H1 (cell line): ENCODE results near the gene DAB2IP. TPM values are rescaled to one million over a fixed set of nuclear protein-coding genes. Genes with fewer than 3 reads are reported as not detected.

Experiments used
- CTCF ChIA-PET: fragments of 300-600 bp; sonication (Branson Sonifier 250); formaldehyde crosslinking; loops from one replicate; lab custom pipeline; 2021; ENCODE audit not compliant: partially characterized antibody; lab: Charles Lee
- POLR2A ChIA-PET: fragments of 300-600 bp; sonication (Branson Sonifier 250); formaldehyde crosslinking; loops from one replicate; lab custom pipeline; 2021; ENCODE audit warnings: inconsistent platforms; ENCODE audit not compliant: partially characterized antibody; lab: Charles Lee
- DNase-seq, 2 experiments: peaks; one replicate each; pipeline versions ENCODE4 v3.0.0 to v3.0.0-alpha.2; 2010 to 2022; ENCODE audit warnings: low spot score in 2 of 2, low read depth in 1 of 2, mixed read lengths in 1 of 2
- FAIRE-seq: peaks from 2 replicates; lab custom pipeline; 2011; peaks lifted over from hg19 to GRCh38; lab: Jason Lieb, UNC
- H2AFZ ChIP-seq: 2 replicates; pipeline ENCODE4 v1.8.1; 2012; ENCODE audit warnings: low read length, inconsistent platforms
- H2AK5ac ChIP-seq: 2 replicates; pipeline ENCODE4 v1.6.1; 2013; ENCODE audit warnings: low read depth, low read length
- H2BK120ac ChIP-seq: replicated peaks from 2 replicates; pipeline ENCODE3; 2013; ENCODE audit warnings: low read depth, low read length, inconsistent platforms
- H2BK12ac ChIP-seq: 2 replicates; pipeline ENCODE4 v1.6.1; 2013; ENCODE audit warnings: low read depth, low read length
- H2BK15ac ChIP-seq: 2 replicates; pipeline ENCODE4 v1.6.1; 2013; ENCODE audit warnings: low read length
- H2BK20ac ChIP-seq: 2 replicates; pipeline ENCODE4 v1.6.1; 2013; ENCODE audit warnings: low read length
- H2BK5ac ChIP-seq: 2 replicates; pipeline ENCODE4 v1.6.1; 2013; ENCODE audit warnings: low read depth, low read length
- H3K14ac ChIP-seq: 2 replicates; pipeline ENCODE4 v1.6.1; 2013; ENCODE audit warnings: inconsistent platforms; ENCODE audit not compliant: insufficient read length
- H3K18ac ChIP-seq: 2 replicates; pipeline ENCODE4 v1.6.1; 2013; ENCODE audit warnings: low read length; ENCODE audit errors: extremely low read depth
- H3K23ac ChIP-seq: 2 replicates; pipeline ENCODE4 v1.6.1; 2013; ENCODE audit warnings: inconsistent platforms; ENCODE audit not compliant: insufficient read length
- H3K23me2 ChIP-seq: 2 replicates; pipeline ENCODE4 v1.6.1; 2013; ENCODE audit warnings: low read depth, low read length
- H3K27ac ChIP-seq: 2 replicates; pipeline ENCODE4 v1.6.1; 2011; ENCODE audit warnings: low read depth, low read length, inconsistent platforms
- H3K27me3 ChIP-seq, 4 experiments: replicated peaks in 1 of 4; 1 replicate in 1 of 4; 2 replicates in 3 of 4; pipeline versions ENCODE4 v1.6.1 to v1.8.1; 2011 to 2013; ENCODE audit warnings: low read length in 3 of 4, mild to moderate bottlenecking in 3 of 4, inconsistent platforms in 2 of 4, mixed read lengths in 2 of 4, moderate library complexity in 1 of 4; ENCODE audit not compliant: control insufficient read depth in 3 of 4, insufficient read depth in 3 of 4; ENCODE audit errors: extremely low read depth in 1 of 4
- H3K36me3 ChIP-seq, 4 experiments: 2 replicates each; pipeline versions ENCODE4 v1.6.1 to v1.8.1; 2011 to 2013; ENCODE audit warnings: mild to moderate bottlenecking in 4 of 4, low read length in 3 of 4, moderate library complexity in 2 of 4, control low read depth in 1 of 4, inconsistent platforms in 1 of 4; ENCODE audit not compliant: insufficient read depth in 4 of 4, control insufficient read depth in 2 of 4
- H3K4ac ChIP-seq: replicated peaks from 2 replicates; pipeline ENCODE3; 2013; ENCODE audit warnings: low read length, low read depth, mixed read lengths, inconsistent platforms; ENCODE audit not compliant: insufficient read length
- H3K4me1 ChIP-seq, 4 experiments: replicated peaks in 1 of 4; 1 replicate in 1 of 4; 2 replicates in 3 of 4; pipeline versions ENCODE4 v1.6.1 to v1.8.1; 2011 to 2013; ENCODE audit warnings: low read length in 3 of 4, inconsistent platforms in 2 of 4, mixed read lengths in 1 of 4; ENCODE audit not compliant: insufficient read depth in 4 of 4, control insufficient read depth in 3 of 4
- H3K4me2 ChIP-seq, 2 experiments: 2 replicates each; pipeline versions ENCODE4 v1.6.1 to v1.8.1; 2011 to 2013; ENCODE audit warnings: low read depth in 2 of 2, low read length in 2 of 2, control low read depth in 1 of 2, inconsistent platforms in 1 of 2, mild to moderate bottlenecking in 1 of 2; ENCODE audit not compliant: insufficient read depth in 1 of 2
- H3K4me3 ChIP-seq, 4 experiments: fragments of 200-600, 300-600 bp in 1 of 4; sonication (generic), shearing (Covaris generic), sonication (Bioruptor Twin) in 1 of 4; 2 replicates each; pipeline versions ENCODE4 v1.5.1 to v1.8.1; 2011 to 2016; ENCODE audit warnings: low read length in 4 of 4, low read depth in 3 of 4, control low read depth in 2 of 4, inconsistent platforms in 2 of 4, mild to moderate bottlenecking in 2 of 4, mixed read lengths in 1 of 4, moderate library complexity in 1 of 4; ENCODE audit not compliant: insufficient read depth in 2 of 4; ENCODE audit errors: extremely low read depth in 1 of 4
- H3K56ac ChIP-seq: replicated peaks from 2 replicates; pipeline ENCODE3; 2013; ENCODE audit warnings: low read depth, mild to moderate bottlenecking, mixed read lengths, low read length, inconsistent platforms; ENCODE audit not compliant: insufficient read length
- H3K79me1 ChIP-seq: 2 replicates; pipeline ENCODE4 v1.6.1; 2013; ENCODE audit warnings: low read depth, low read length, control low read depth
- H3K79me2 ChIP-seq, 2 experiments: 2 replicates each; pipeline versions ENCODE4 v1.6.1 to v1.8.1; 2012 to 2013; ENCODE audit warnings: low read length in 2 of 2, mild to moderate bottlenecking in 2 of 2, inconsistent platforms in 1 of 2; ENCODE audit not compliant: insufficient read depth in 2 of 2, control insufficient read depth in 1 of 2
- H3K9ac ChIP-seq, 4 experiments: replicated peaks in 1 of 4; 1 replicate in 1 of 4; 2 replicates in 3 of 4; pipeline versions ENCODE4 v1.6.1 to v1.8.1; 2011 to 2013; ENCODE audit warnings: low read depth in 3 of 4, low read length in 3 of 4, control low read depth in 2 of 4, mild to moderate bottlenecking in 2 of 4, moderate library complexity in 2 of 4, inconsistent platforms in 1 of 4; ENCODE audit errors: extremely low read depth in 1 of 4
- H3K9me3 ChIP-seq, 2 experiments: 2 replicates each; pipeline versions ENCODE4 v1.6.1 to v1.8.1; 2012 to 2013; ENCODE audit warnings: mild to moderate bottlenecking in 2 of 2, moderate library complexity in 2 of 2, control low read depth in 1 of 2, inconsistent platforms in 1 of 2, low read depth in 1 of 2, low read length in 1 of 2, mixed read lengths in 1 of 2; ENCODE audit not compliant: insufficient read depth in 2 of 2
- H4K20me1 ChIP-seq, 2 experiments: replicated peaks in 1 of 2; 2 replicates each; pipeline versions ENCODE3 to v1.8.1; 2011 to 2013; ENCODE audit warnings: inconsistent platforms in 2 of 2, low read length in 2 of 2, mild to moderate bottlenecking in 1 of 2; ENCODE audit not compliant: insufficient read depth in 2 of 2, control insufficient read depth in 1 of 2
- H4K5ac ChIP-seq: 2 replicates; pipeline ENCODE4 v1.6.1; 2013; ENCODE audit warnings: low read length, low read depth, mixed read lengths, inconsistent platforms; ENCODE audit not compliant: insufficient read length
- H4K8ac ChIP-seq: 2 replicates; pipeline ENCODE4 v1.8.0; 2013; ENCODE audit warnings: mild to moderate bottlenecking, moderate library complexity, low read length, inconsistent platforms; ENCODE audit not compliant: insufficient read depth; ENCODE audit errors: extremely low read depth
- H4K91ac ChIP-seq: replicated peaks from 2 replicates; pipeline ENCODE3; 2013; ENCODE audit warnings: low read length, mixed read lengths, inconsistent platforms; ENCODE audit not compliant: insufficient read length
- EP300 ChIP-seq, 2 experiments: IDR thresholded peaks; 1 replicate in 1 of 2; 2 replicates in 1 of 2; pipeline ENCODE4 v1.6.1; 2011 to 2012; ENCODE audit warnings: low read depth in 2 of 2, low read length in 2 of 2, mild to moderate bottlenecking in 2 of 2, borderline replicate concordance in 1 of 2, inconsistent platforms in 1 of 2, moderate library complexity in 1 of 2
- JUN ChIP-seq: IDR thresholded peaks from 2 replicates; pipeline ENCODE4 v1.6.1; 2011; ENCODE audit warnings: low read depth, mild to moderate bottlenecking, improper control_type of control experiment, low read length
- RFX5 ChIP-seq: IDR thresholded peaks from 2 replicates; pipeline ENCODE4 v1.6.1; 2011; ENCODE audit warnings: low read depth, low read length, improper control_type of control experiment, borderline replicate concordance
- WGBS, 2 experiments: shearing (Covaris generic) in 1 of 2; methylation state at CpG; one replicate each; pipeline versions ENCODE4 v1.1.6 to v1.1.7; 2013 to 2015; ENCODE audit warnings: low lambda C conversion rate in 2 of 2, mixed read lengths in 2 of 2, inconsistent platforms in 1 of 2, low coverage in 1 of 2, missing lambda C conversion rate in 1 of 2; ENCODE audit not compliant: insufficient replicate concordance in 2 of 2, insufficient coverage in 1 of 2, insufficient read length in 1 of 2; ENCODE audit errors: extremely low coverage in 1 of 2, missing lambda C conversion rate in 1 of 2; 5-methylcytosine and 5-hydroxymethylcytosine counted together
- polyA plus RNA-seq, 7 experiments: library from polyadenylated mRNA; depleted of rRNA in 3 of 7; stranded (reverse) in 5 of 7; unstranded in 2 of 7; fragments of >200 nt in 5 of 7; fragments of 200-250 nt in 2 of 7; gene quantifications; 1 replicate in 5 of 7; 2 replicates in 1 of 7; 4 replicates in 1 of 7; pipeline versions ENCODE4 v1.2.1 to v1.2.3, GENCODE V29; 2011 to 2013; ENCODE audit warnings: missing spikeins in 2 of 7, mixed read lengths in 2 of 7
- total RNA-seq: library from RNA; stranded (reverse); fragmentation: NEBNext Ultra II Directional; extraction: Animal tissue kit (Norgen Biotek cat#: 25700); gene quantifications from 2 replicates; pipeline ENCODE4 v1.2.1, GENCODE V29; 2021

DAB2IP gene
- total and polyA plus RNA-seq, 2 of the 8 experiments (the other 6 are each of a cell fraction or from before 2014, with no cell fraction given) = 19.7 to 39.5 TPM

- FAIRE-seq = no peak
Measured at GRCh38 chr9:121718084-121718483, 66.7 kb downstream of the DAB2IP start.

More at GRCh38 chr9:121718084-121718483, 66.7 kb downstream of the DAB2IP start:
- H3K9ac ChIP-seq = no peak overlapping the region
- no peak overlapping the region for H3K23ac ChIP-seq
- peaks cover 0 to 49% of the 10 kb centered on the region in 2 experiments; a peak in 2 of 4 replicates for H3K79me2 ChIP-seq
- no peaks in the 10 kb centered on the region for H3K9me3 ChIP-seq
- H2BK12ac ChIP-seq = 0 out of 2 replicates have a peak overlapping the region, but pooled peaks have one; percentile 9
- no peak overlapping the region for H3K4me3 ChIP-seq
- no peak overlapping the region for H3K27ac ChIP-seq
- H3K23me2 ChIP-seq = no peaks in the 10 kb centered on the region
- H4K8ac ChIP-seq = no peak overlapping the region
- H3K56ac ChIP-seq = no peak overlapping the region
- H4K20me1 ChIP-seq = peaks cover 14 to 40% of the 10 kb centered on the region in 2 experiments
- no peak for DNase-seq
- H3K4me1 ChIP-seq = peaks cover 8 to 33% (median 18%) of the 10 kb centered on the region in 4 experiments
- no peak overlapping the region for H2BK20ac ChIP-seq
- peak overlapping the region in 1 of 2 experiments; percentile 33; a peak in 1 of 4 replicates for H3K4me2 ChIP-seq
- H3K14ac ChIP-seq = no peak overlapping the region
- POLR2A ChIA-PET = interaction anchor here (1.5 kb wide), 1 partner anchor 9 kb away, joined by 4 read pairs; no protein-coding TSS in a partner anchor
- 0 out of 2 replicates have a peak overlapping the region, but pooled peaks have one; percentile 24 for H2AK5ac ChIP-seq
- peak overlapping the region; percentile 66; the same call in 1 of the 2 replicates for H2BK5ac ChIP-seq
- H4K5ac ChIP-seq = no peak overlapping the region
- TF ChIP-seq RFX5 = peak; percentile 79; the same call in 1 of the 2 replicates
- no peak for TF ChIP-seq JUN
- no peak for TF ChIP-seq EP300 (IDR thresholded peaks at IDR 0.05; ENCODE audit: borderline replicate concordance in 1 of 2, low read depth in 2 of 2, low read length in 2 of 2)
- H3K27me3 ChIP-seq = no peaks in the 10 kb centered on the region
- 75% methylated on average over 12 of the region's 16 CpGs; no CpG with 5 or more reads in 1 of the 2 experiments for WGBS, 2 experiments
- no peak overlapping the region for H3K18ac ChIP-seq
- no peak overlapping the region for H2BK15ac ChIP-seq
- CTCF ChIA-PET = interaction anchor here (0.7 to 3.7 kb wide), 16 partner anchors 9 to 273 kb away, joined by 3 to 24 read pairs (median 4); no protein-coding TSS in a partner anchor
- no peak overlapping the region for H4K91ac ChIP-seq
- peaks cover 19% of the 10 kb centered on the region for H3K79me1 ChIP-seq
- H3K36me3 ChIP-seq = no peaks in the 10 kb centered on the region
- H2AFZ ChIP-seq = no peak overlapping the region
- no peak overlapping the region for H2BK120ac ChIP-seq
- H3K4ac ChIP-seq = no peak overlapping the region
